Lower lobe of right lung (tissue), 2 donors: ENCODE data around the gene NDUFS3. TPM values are rescaled to one million over a fixed set of nuclear protein-coding genes. Genes with fewer than 3 reads are reported as not detected.

Experiments
- ATAC-seq, 2 donors: fragments of 200-7000 bp; cut with Tn5 transposase; one replicate each; pipeline ENCODE4 v1.9.1; 2020 to 2022; ENCODE audit warnings: mild to moderate bottlenecking in 2 of 2, moderate library complexity in 2 of 2
- DNase-seq: peaks from one replicate; pipeline ENCODE4 v3.0.0-alpha.2; 2020
- H3K27ac ChIP-seq: fragments of 200-600 bp; one replicate; pipeline ENCODE4 v1.8.0; 2022
- H3K27me3 ChIP-seq: fragments of 200-600 bp; one replicate; pipeline ENCODE4 v1.8.0; 2022; ENCODE audit warnings: low read depth
- H3K36me3 ChIP-seq: fragments of 200-600 bp; one replicate; pipeline ENCODE4 v1.8.0; 2022; ENCODE audit warnings: mild to moderate bottlenecking
- H3K4me1 ChIP-seq: fragments of 200-600 bp; one replicate; pipeline ENCODE4 v1.8.0; 2022
- H3K4me3 ChIP-seq: fragments of 200-600 bp; one replicate; pipeline ENCODE4 v1.8.0; 2022; ENCODE audit warnings: mild to moderate bottlenecking
- H3K9me3 ChIP-seq: fragments of 200-600 bp; one replicate; pipeline ENCODE4 v1.8.0; 2022
- intact Hi-C: fragments of 100-400 bp; cut with DNase I; formaldehyde crosslinking; loops from one replicate; pipeline ENCODE4 v1.11.0; 2022
- total RNA-seq: library from RNA; stranded (reverse); fragmentation: NEBNext Ultra II Directional; extraction: Animal tissue kit (Norgen Biotek cat#: 25700); gene quantifications from one replicate; pipeline ENCODE4 v1.2.1, GENCODE V29; 2021
- TF ChIP-seq, protein P1 (sequence below): fragments of 200-600 bp; IDR thresholded peaks from one replicate; pipeline ENCODE4 v1.8.0; 2022; ENCODE audit warnings: antibody characterized with exemption, mild to moderate bottlenecking
- donor health status: DM: no; HTN: yes; CAD: no; lungs with severe emphysema.

NDUFS3 gene
- total RNA-seq, 1 donor from 2014 or later: 79.0 TPM

DNA sequence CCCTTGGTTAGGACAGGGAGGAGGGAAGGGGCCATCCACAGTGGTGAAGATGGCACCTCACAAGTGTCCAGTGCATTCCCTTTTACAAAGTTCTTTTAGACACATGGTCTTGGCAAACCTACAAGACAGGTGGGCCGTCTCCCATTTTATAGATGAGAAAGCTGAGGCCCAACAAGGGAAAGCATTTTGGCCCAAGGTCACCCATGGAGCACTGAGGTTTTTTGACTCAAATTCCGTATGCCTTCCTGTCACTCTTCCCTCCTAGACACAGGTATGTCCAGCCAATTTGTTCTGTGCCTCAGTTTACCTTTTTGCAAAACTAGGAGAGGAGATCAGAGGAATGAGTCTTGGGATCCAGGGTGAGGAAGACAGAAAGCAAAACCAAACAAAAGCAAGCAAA is 14.1 kb downstream of the NDUFS3 start:
- no peak for ATAC-seq
- Histone ChIP-seq H3K36me3 (no peaks in the 10 kb centered on the region), H3K27me3 (peaks cover 52% of the 10 kb centered on the region), H3K27ac (no peak overlapping the region), H3K4me3 (no peak overlapping the region), H3K9me3 (no peaks in the 10 kb centered on the region), H3K4me1 (peaks cover 6% of the 10 kb centered on the region)
- TF ChIP-seq, protein P1, sequence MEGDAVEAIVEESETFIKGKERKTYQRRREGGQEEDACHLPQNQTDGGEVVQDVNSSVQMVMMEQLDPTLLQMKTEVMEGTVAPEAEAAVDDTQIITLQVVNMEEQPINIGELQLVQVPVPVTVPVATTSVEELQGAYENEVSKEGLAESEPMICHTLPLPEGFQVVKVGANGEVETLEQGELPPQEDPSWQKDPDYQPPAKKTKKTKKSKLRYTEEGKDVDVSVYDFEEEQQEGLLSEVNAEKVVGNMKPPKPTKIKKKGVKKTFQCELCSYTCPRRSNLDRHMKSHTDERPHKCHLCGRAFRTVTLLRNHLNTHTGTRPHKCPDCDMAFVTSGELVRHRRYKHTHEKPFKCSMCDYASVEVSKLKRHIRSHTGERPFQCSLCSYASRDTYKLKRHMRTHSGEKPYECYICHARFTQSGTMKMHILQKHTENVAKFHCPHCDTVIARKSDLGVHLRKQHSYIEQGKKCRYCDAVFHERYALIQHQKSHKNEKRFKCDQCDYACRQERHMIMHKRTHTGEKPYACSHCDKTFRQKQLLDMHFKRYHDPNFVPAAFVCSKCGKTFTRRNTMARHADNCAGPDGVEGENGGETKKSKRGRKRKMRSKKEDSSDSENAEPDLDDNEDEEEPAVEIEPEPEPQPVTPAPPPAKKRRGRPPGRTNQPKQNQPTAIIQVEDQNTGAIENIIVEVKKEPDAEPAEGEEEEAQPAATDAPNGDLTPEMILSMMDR: no peak
- no peak for DNase-seq
- intact Hi-C loops: no loop called here

DNA sequence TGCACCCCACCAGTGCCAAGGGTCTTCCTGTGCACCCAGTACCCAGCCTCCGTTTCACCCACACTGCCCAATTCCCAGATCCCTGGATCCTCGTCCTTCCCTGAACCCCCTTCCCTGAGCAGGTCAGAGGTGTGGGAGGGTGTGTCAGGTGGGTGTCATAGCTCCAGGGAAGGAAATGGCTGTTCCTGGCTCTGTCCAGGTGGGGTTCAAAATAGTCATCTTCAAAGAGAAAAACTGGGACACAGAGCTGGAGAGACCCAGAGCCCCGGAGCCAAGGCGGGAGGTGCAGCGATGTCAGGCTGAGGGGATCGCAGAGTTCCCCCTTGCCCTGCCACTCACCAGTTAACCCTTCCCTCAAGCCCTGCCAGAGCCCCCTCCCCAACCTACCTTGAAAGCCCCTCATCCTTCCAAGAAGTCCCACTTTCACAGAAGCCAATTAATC is 14.6 kb downstream of the NDUFS3 start:
- no peaks in the 10 kb centered on the region for H3K9me3 ChIP-seq
- no peaks in the 10 kb centered on the region for H3K36me3 ChIP-seq
- peaks cover 52% of the 10 kb centered on the region for H3K27me3 ChIP-seq
- DNase-seq (no peak), ATAC-seq (no peak)
- H3K4me3 ChIP-seq: no peak overlapping the region
- intact Hi-C loops: no loop called here
- TF ChIP-seq, protein P1: no peak
- H3K4me1 ChIP-seq: peaks cover 6% of the 10 kb centered on the region
- H3K27ac ChIP-seq: no peak overlapping the region

DNA sequence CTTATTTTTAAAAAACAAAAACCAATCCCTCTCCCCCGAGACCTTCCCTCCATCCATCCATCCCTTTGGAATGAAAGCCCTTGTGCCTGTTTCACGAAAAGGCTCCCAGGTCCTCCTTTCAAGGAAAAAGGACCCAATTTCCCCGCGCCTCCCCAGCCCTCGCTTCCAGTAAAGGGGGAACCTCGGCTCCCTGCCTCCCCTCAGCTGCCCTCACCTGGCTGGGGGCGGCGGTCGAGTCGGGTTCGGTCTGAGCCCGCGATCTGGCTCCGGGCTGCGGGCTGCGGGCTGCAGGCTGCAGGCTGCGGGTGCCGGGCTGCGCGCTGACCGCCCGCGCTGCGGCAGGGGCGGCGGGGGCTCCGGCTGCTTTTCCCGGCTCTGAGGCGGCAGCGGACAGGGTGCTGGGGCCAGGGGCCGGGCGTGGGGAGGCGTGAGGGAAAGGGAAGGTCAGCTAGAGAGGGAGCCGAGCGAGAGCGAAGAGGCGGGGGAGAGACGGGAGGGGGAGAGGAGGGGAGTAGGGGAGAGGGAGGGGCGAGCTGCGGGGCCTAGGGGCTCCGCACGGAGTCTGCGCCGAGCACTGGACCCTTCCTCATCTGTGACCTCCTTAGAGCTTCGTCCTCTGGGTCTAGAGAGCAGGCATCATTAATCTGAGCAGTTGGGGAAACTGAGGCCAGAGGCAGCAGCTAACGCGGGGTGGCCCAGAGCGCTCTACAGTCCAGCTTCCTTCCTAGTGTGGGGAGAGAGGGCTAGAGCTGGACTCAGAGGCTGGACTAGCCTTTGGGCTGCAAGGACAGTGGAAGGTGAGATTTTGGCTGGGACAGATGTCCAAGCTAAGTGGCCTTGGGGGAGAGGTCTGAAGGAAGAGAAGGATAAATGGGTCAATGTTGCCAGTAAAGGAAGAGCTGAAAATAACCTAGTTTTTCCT is 15.3 kb downstream of the NDUFS3 start, which contains the start of gene C1QTNF4:
Gene C1QTNF4, minus strand, starts transcription at position 478 of the 922 bp plus-strand sequence. CDS start 3,601 bp downstream, outside the sequence.
- peak within 1 kb of the TSS; percentile 23 for H3K4me3 ChIP-seq
- H3K27me3 ChIP-seq: peaks cover 50% of the 10 kb centered on the region
- DNase-seq: no peak
- intact Hi-C loops: no loop called here
- no peaks in the 10 kb centered on the region for H3K9me3 ChIP-seq
- no peak within 1 kb of the TSS for H3K27ac ChIP-seq
- peak in 1 of 2 donors; percentile 14 for ATAC-seq
- TF ChIP-seq, protein P1: no peak
- H3K36me3 ChIP-seq: no peaks in the 10 kb centered on the region
- peaks cover 6% of the 10 kb centered on the region for H3K4me1 ChIP-seq

DNA sequence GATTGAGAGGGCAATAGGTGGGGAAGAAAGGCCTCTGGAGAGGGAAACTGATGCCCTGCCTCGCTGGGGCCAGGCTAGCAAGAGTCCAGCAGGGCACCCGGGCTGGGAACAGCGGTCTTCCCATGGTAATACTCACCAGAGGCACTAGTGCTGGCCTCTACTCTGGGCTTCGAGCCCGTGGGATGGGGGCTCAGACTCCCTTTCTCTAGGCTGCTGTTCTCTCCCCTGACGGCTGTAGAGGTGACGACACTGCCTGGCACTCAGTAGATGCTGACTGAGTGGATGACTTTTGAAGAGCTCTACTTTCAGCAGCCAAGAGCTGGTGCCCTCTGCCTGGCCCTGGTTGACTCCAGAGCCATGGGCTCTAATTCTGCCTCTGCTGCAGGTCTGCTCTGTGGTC is 16.2 kb downstream of the NDUFS3 start:
- Histone ChIP-seq H3K4me3 (no peak overlapping the region), H3K36me3 (no peaks in the 10 kb centered on the region), H3K27me3 (peaks cover 43% of the 10 kb centered on the region), H3K4me1 (peaks cover 6% of the 10 kb centered on the region), H3K9me3 (no peaks in the 10 kb centered on the region), H3K27ac (no peak overlapping the region)
- TF ChIP-seq, protein P1: no peak
- DNase-seq (no peak), ATAC-seq (no peak)
- intact Hi-C loops: no loop called here

DNA sequence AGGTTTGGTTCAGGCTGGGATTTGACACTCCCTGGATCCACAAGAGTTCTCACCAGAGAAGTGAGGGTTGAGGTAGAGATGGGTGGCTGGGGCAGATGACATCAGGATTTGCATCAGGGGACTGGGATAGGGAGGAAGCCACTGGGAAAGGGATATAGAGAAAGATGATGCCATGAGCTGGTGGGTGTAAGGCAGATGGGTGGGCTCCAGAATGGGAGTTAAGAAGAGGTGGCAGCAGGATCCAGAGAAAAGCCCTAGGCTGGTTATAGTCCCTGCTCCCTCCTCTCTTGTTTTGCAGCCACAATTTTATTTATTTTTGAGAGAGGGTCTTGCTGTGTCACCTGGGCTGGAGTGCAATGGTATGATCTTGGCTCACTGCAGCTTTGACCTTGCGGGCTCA is 17.1 kb downstream of the NDUFS3 start:
- DNase-seq: no peak
- Histone ChIP-seq H3K36me3 (no peaks in the 10 kb centered on the region), H3K9me3 (no peaks in the 10 kb centered on the region), H3K4me1 (peaks cover 6% of the 10 kb centered on the region), H3K27me3 (peaks cover 37% of the 10 kb centered on the region), H3K4me3 (no peak overlapping the region), H3K27ac (no peak overlapping the region)
- ATAC-seq: no peak
- intact Hi-C loops: no loop called here
- TF ChIP-seq, protein P1: no peak
